ENCODE measurements around the gene WDFY1.
A peak's percentile ranks its signal among the peaks of the same experiment; 100 is the strongest.

WDFY1 gene

GRCh38 chr2:223957092-223957851, 12.1 kb upstream of the WDFY1 start, which contains the start of gene MRPL44:
TSS of gene MRPL44 (plus strand) at chr2:223957463. CDS start at chr2:223957473, 10 bp downstream.
- DNase-seq (ENCODE audit: low read depth): peak; percentile 98

DNA sequence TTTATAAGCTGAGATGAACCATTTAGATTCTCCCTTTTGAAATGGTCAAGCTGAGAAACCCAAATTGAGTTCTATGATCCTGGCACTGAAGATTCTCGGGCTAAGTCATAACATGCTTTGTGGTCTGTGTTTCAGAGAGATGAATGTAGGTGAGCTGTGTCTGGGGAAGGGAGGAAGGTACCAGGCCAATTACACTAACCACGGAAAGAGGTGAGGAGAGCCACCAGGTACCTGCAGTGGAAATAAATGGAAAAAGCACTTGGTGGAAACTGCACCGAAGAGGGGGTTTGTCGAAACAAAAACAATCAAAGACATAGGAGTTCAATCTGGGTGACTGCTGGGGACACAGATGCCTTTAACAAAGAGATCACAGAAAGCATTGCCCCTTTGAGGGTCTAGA, 11.2 kb upstream of the WDFY1 start:
- DNase-seq (ENCODE audit: low read depth): no peak

- peak; percentile 90 for DNase-seq (ENCODE audit: low read depth)
These were observed 9.3 kb upstream of the WDFY1 start for GRCh38 chr2:223954401-223954800.

DNA sequence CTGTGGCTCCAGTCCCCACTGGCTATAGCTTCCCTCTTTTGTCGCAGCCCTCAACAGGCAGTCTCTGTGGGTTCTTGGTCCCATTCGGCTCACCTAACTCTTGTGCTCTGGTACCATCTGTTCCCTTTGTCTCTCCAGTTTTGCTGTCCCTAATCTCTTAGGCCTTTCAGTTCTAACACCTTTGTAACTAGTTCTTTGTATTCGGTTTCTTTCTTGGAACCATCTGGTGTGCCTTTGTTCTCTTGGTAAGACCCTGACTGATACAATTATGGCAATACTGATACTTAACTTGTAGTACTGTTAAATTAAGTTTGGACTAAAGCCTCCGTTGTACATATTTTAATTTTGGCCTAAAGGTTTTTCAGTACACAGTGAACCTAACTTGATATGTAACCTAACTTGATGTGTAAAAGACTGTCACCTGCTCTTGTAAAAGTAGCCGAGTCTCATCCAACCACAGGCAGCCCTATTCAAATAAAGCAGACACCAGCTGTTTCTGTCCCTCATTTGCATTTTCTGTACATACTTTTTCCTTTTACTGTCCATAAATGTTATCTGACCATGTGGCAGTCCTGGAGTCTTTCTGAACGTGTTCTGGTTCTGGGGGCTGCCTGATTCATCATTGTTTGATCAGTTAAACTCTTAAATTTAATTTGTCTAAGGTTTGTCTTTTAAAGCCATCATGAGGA, 7.3 kb upstream of the WDFY1 start:
- no peak for DNase-seq (ENCODE audit: low read depth)

- DNase-seq (ENCODE audit: low read depth): no peak
These were observed 5.6 kb upstream of the WDFY1 start for GRCh38 chr2:223950448-223951347.

DNA sequence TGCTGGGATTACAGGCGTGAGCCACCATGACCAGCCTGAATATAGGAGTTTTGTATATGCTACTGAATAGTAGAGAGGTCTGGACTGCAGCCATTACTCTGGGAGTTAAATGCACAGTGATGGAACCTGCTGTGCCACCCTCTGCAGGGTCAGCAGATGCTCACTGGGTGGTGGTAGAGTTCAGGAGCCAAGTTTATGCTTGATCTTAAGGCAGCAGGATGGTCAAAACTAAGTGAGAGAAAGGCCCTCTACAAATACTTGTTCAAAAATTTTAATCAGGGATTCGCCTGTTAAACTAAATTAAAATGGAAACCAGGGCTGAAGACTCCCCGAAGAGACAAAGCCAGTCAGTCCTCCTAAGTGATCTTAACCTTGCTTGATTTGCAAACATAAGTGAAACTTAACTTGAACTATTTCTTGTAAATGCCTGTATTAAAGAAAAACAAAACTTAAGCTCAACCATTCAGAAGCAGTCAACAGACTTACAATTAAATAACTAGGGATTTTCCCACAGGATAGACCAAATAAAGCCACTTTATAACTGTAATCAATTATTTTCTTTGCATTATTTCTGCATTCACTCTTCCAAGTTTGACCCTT, 4.2 kb upstream of the WDFY1 start:
- DNase-seq (ENCODE audit: low read depth): no peak

DNA sequence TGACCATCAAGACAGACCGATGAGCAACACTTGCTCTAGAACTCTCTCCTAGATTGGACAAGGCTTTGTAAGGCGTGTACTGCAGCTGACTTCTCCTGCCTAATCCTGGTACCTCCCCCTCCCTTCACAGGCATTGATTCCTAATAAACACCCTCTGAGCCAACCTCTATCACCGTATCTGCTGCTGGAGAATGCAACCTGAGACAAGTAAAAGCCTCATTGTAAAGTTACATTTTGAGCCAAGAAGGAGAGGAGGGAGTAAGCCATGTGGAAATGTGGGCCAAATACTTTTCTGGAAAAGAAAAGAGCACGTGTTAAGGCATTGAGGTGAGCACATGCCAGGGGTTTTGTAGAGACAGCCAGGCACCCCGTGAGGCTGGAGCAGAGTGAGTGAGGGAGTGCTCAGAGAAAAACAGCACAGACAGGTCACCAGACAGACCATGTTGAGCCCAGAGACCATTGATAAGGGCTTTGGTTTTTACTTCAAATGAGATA, 2.6 kb upstream of the WDFY1 start:
- DNase-seq (ENCODE audit: low read depth): no peak

DNA sequence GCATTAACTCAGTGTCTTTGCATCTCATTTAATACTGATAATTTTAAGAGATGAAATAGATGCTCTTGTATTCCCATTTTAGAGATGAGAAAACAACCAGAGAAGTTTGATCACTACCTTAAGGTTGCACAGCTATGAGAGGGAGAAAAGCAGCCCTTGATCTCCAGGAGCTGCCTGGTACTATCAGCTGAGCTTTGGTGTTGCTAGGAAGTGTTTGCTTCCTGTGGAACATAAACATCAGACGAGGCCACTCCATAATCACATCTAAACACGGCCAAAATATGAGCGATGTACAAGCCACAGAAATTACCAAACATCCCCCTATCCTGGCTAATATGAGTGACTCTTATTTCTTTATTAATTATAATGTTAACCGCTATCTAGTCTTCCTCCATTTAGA, 620 bp upstream of the WDFY1 start:
- no peak for DNase-seq (ENCODE audit: low read depth)

DNA sequence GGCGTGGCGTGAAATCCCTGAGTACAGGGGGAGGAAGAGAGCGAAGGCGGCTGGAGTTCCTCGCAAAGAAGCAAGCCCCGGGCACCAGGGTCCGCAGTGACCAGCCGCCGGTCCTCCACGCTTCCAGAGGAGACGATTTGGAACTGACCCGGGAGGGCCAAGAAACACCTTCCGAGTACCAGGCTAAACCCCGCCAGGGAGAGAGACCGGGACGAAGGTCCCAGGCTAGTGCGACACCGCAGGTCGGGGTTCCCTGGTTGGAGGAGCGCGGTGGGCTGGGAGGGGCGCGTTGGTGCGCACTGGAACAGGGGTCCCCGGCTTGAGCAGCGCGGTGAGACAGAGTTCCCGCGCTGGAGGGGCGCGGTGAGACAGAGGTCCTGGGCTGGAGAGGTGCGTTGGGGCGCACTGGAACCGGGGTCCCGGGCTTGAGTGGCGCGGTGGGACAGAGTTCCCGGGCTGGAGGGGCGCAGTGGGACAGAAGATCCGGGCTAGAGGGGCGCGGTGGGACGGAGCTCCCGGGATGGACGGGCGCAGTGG, 901 bp downstream of the WDFY1 start:
- DNase-seq (ENCODE audit: low read depth): peak; percentile 52

DNA sequence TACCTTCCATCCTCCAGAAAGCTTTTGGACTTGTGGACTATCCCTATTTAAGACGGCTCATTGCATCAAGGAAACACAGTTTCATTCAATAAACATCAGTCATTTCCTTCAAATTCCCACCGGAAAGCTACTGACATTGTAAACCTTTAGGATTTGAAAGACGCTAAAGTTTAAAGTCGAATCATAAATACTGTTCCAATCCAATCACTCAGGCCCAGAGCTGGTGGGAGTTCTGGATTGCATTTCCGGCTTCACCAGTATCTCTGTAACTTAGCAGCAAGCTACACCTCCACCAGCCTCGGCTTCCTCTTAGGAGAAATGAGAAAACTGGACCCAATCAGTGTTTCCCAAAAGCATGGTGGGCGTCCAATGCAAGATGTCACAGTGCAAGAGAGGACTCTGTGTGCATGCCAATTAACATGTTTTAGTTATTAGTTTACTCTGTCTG, 1.6 kb downstream of the WDFY1 start:
- DNase-seq (ENCODE audit: low read depth): peak; percentile 83

DNA sequence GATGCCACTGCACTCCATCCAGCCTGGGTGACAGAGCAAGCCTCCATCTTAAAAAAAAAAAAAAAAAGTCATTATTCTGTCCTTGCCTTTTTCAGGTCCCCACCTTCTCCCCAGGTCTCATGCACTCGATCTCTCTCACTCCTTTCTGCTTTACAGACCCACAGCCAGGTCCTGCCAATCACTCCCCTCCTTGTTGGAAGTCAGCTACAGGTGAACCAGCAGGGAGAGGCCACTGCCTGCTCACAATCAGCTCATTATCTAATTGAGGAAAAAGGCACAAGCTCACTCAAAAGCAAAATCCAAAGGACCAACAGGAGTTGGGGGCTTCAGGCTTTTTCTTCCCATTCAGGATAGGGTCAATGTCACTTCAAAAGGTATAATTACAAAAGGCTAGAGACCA, 2.0 kb downstream of the WDFY1 start:
- no peak for DNase-seq (ENCODE audit: low read depth)

DNA sequence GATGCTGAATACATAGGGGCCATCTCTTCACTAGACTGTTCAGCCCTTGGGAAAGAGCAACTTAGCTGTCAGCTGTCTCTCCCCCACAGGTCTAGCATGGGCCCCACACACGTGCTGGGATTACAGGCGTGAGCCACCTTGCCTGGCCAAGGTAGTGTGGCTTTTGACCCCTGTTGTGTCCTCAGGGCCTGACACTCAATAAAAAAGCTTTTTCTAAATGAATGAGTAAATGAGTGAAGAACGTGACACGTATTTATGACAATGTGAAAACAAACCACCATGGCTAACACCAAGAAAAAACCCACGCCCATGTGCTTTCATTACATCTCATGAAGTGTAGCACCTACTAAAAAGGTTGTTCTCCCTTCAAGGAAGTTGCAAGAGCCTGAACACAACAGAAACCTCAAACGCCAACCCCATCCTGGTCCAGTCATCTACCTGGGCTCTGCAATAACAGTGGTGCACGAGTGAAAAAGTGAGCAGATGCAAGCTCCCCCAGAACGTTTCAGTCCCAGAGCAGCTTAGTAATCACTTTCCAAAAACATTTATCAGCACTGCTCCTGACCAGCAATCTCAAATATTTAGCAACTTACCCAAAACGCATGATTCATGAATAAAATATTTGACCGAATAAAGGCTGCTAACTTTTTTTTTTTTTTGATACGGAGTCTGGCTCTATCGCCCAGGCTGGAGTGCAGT, 3.4 kb downstream of the WDFY1 start:
- peak; percentile 93 for DNase-seq (ENCODE audit: low read depth)

GRCh38 chr2:223939438-223939837, 5.7 kb downstream of the WDFY1 start:
- DNase-seq (ENCODE audit: low read depth): peak; percentile 39

DNA sequence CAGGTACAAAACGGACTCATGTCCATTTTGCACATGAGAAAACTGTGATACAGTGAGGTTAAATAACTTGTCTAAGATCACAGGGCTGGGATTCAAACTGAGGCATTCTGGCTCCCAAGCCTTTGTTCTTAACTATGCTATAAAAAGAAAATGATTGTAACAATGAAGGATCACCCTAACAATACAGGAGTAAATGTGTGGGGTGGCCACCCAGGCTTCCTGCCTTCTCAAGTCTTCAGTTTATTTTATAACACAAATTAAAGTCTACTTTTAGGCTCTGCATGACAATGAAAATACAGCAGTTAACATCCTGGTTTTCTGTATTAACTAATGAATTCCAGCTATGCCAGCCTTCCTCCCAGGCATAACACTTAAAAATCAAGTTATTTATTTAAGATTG, 7.6 kb downstream of the WDFY1 start:
- DNase-seq (ENCODE audit: low read depth): no peak

- no peak for DNase-seq (ENCODE audit: low read depth)
These were observed 8.2 kb downstream of the WDFY1 start for GRCh38 chr2:223936862-223937326.

DNA sequence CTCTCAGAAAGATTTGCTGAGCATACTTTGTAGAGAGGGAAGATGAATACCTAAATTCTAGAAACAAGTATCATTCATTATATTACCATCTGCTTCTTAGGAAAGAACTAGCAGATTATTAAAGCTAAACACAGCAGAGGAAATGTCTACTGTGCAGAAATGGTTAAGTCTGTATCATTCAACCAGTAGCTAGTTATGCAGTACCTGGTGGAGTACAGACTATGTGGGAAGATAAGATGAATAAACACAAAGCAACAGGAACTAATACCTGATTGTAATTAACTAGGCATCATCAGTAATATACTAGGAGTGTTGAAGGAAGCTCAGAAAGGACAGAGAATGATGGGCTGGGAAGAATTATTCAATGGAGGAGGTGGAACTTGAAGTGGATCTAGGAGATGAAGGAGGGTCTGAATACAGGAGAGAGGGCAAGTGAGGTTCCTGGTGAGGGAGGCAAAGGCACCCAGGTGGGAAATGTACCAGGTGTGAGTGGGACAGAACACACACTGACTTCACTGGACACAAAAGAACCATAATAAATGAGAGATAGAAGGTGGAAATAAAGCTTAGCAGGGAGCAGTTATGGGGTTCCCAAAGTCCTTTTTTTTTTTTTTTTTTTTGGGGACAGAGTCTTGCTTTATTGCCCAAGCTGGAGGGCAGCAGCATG, 9.5 kb downstream of the WDFY1 start:
- no peak for DNase-seq (ENCODE audit: low read depth)

- DNase-seq (ENCODE audit: low read depth): no peak
These were observed 10.3 kb downstream of the WDFY1 start for GRCh38 chr2:223934870-223935269.

DNA sequence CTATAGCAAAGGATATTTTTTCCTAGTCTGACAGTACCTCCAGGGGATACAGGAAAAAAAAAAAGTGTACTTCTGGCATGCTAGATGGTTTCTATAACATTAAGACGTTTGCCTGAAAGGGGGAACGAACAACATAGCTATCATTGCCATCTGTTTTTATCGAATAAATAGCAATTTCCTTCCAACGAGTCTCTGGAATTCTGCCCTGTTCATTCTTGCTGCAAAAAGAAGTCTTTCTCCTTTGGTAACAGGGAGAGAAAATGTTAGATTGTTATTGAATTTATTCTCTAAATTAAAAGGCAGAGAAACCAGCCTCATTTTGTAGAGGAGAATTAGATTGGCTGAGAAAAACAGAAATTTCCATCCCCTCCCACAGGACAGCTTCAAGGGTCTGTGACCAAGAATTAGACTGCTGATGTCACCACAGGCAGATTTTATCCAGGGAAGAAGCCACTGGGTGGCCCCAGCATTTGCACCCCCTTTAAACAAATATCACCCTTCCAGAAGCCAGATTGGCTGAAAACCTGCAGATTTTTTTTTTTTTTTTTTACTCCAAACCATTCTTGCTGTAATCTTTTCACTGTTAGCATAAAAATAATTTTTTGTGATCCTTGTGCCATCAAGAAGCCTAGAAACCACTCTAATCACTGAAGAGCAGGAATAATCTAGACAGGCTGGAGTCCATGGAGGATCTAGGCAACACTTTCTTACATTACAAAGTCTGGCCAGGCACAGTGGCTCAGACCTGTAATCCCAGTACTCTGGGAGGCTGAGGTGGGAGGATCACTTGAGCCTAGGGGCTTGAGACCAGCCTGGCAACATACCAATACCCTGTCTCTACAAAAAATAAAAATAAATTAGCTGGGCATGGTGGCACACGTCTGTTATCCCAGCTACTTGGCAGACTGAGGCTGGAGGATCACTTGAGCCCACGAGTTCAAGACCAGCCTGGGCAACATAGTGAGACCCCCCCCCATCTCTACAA, 12.0 kb downstream of the WDFY1 start:
- no peak for DNase-seq (ENCODE audit: low read depth)
